Measurements from ENCODE around the gene WDR73.

DNA sequence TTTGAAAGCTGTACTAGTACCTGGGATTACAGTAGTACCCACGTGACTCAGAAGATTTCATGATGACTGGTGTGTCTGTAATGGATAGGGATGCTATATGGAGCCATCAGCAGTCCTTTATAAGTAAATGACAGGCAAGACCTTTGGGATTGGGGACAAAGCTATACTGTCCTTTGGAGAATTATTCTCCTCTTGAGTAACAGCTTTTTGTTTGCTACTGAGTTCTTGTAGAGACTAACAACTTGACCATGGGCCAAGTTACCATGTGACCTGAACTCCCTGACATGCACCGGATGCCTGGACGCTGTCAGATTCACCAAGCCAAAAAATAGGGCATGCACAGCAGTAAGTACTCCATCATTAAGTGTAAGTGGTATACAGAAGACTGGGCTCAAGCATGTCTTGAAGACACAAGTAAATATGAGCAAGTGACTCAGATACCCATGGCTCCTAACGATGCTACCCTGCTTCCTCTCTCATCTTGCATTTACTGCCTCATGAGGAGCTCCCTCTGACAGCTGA is 48.9 kb upstream of the WDR73 start:
- TF ChIP-seq, protein P1, sequence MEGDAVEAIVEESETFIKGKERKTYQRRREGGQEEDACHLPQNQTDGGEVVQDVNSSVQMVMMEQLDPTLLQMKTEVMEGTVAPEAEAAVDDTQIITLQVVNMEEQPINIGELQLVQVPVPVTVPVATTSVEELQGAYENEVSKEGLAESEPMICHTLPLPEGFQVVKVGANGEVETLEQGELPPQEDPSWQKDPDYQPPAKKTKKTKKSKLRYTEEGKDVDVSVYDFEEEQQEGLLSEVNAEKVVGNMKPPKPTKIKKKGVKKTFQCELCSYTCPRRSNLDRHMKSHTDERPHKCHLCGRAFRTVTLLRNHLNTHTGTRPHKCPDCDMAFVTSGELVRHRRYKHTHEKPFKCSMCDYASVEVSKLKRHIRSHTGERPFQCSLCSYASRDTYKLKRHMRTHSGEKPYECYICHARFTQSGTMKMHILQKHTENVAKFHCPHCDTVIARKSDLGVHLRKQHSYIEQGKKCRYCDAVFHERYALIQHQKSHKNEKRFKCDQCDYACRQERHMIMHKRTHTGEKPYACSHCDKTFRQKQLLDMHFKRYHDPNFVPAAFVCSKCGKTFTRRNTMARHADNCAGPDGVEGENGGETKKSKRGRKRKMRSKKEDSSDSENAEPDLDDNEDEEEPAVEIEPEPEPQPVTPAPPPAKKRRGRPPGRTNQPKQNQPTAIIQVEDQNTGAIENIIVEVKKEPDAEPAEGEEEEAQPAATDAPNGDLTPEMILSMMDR (IDR thresholded peaks at IDR 0.05): no peak
- TF ChIP-seq ZFX (IDR thresholded peaks at IDR 0.05; ENCODE audit: borderline replicate concordance): no peak

Data from 22Rv1 (cell line).